SU-DHL-6 (cell line): Measurements from ENCODE around the gene CFAP20DC.

Experiments used
- EZH2phosphoT487 ChIP-seq: fragments of 200-600 bp; sonication (generic), shearing (Covaris generic); conservative IDR thresholded peaks from 2 replicates; pipeline ENCODE4 v1.6.1; 2018; ENCODE audit warnings: mild to moderate bottlenecking, antibody characterized with exemption, low read length, moderate library complexity, mixed read lengths
- TF ChIP-seq, protein P1 (sequence below): fragments of 200-600 bp; sonication (generic); IDR thresholded peaks from one replicate; pipeline ENCODE4 v1.5.1; 2017; ENCODE audit warnings: antibody characterized with exemption, mild to moderate bottlenecking, low read length, moderate library complexity; ENCODE audit not compliant: insufficient read depth, poor library complexity, severe bottlenecking

- TF ChIP-seq, protein P1, sequence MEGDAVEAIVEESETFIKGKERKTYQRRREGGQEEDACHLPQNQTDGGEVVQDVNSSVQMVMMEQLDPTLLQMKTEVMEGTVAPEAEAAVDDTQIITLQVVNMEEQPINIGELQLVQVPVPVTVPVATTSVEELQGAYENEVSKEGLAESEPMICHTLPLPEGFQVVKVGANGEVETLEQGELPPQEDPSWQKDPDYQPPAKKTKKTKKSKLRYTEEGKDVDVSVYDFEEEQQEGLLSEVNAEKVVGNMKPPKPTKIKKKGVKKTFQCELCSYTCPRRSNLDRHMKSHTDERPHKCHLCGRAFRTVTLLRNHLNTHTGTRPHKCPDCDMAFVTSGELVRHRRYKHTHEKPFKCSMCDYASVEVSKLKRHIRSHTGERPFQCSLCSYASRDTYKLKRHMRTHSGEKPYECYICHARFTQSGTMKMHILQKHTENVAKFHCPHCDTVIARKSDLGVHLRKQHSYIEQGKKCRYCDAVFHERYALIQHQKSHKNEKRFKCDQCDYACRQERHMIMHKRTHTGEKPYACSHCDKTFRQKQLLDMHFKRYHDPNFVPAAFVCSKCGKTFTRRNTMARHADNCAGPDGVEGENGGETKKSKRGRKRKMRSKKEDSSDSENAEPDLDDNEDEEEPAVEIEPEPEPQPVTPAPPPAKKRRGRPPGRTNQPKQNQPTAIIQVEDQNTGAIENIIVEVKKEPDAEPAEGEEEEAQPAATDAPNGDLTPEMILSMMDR = no peak
- no peak for TF ChIP-seq EZH2phosphoT487
These were observed 214.7 kb downstream of the CFAP20DC start for GRCh38 chr3:58835086-58835485.
